ENCODE data around the gene PALLD.

Gene PALLD

GRCh38 chr4:168528131-168528949, 31.5 kb downstream of the PALLD start:
- no peak for DNase-seq

GRCh38 chr4:168529257-168529656, 32.4 kb downstream of the PALLD start:
- no peak for DNase-seq

GRCh38 chr4:168531305-168531704, 34.5 kb downstream of the PALLD start:
- DNase-seq = no peak

GRCh38 chr4:168534535-168534934, 37.7 kb downstream of the PALLD start:
- no peak for DNase-seq

- no peak for DNase-seq
These were observed 38.8 kb downstream of the PALLD start for GRCh38 chr4:168535689-168536088.

GRCh38 chr4:168536448-168536847, 39.6 kb downstream of the PALLD start:
- no peak for DNase-seq

GRCh38 chr4:168537086-168537485, 40.2 kb downstream of the PALLD start:
- no peak for DNase-seq

- DNase-seq = no peak
These were observed 40.7 kb downstream of the PALLD start for GRCh38 chr4:168537571-168537970.

- DNase-seq = no peak
These were observed 41.8 kb downstream of the PALLD start for GRCh38 chr4:168538632-168539031.

- DNase-seq = no peak
These were observed 43.2 kb downstream of the PALLD start for GRCh38 chr4:168540086-168540485.

GRCh38 chr4:168540503-168541265, 43.8 kb downstream of the PALLD start:
- DNase-seq = no peak

- no peak for DNase-seq
These were observed 44.6 kb downstream of the PALLD start for GRCh38 chr4:168541266-168541953.

GRCh38 chr4:168549143-168549542, 52.3 kb downstream of the PALLD start:
- DNase-seq = no peak

GRCh38 chr4:168550064-168550766, 53.4 kb downstream of the PALLD start:
- DNase-seq = no peak

- no peak for DNase-seq
These were observed 54.4 kb downstream of the PALLD start for GRCh38 chr4:168551211-168551610.

- DNase-seq = no peak
These were observed 55.3 kb downstream of the PALLD start for GRCh38 chr4:168551945-168552695.

- no peak for DNase-seq
These were observed 57.0 kb downstream of the PALLD start for GRCh38 chr4:168553714-168554370.

GRCh38 chr4:168555437-168555836, 58.6 kb downstream of the PALLD start:
- no peak for DNase-seq

GRCh38 chr4:168557658-168558057, 60.8 kb downstream of the PALLD start:
- DNase-seq = no peak

- no peak for DNase-seq
These were observed 61.7 kb downstream of the PALLD start for GRCh38 chr4:168558599-168558998.

All from activated CD8-positive, alpha-beta memory T cell treated with anti-CD3 and anti-CD28 coated beads, Interleukin-2, amount 50 U/mL, for 4 hours (primary cell).